H1 (cell line): Measurements from ENCODE around the gene CADM2. TPM values are rescaled to one million over a fixed set of nuclear protein-coding genes. Genes with fewer than 3 reads are reported as not detected.

ENCODE experiments used
- ASH2L ChIP-seq: fragments of 200-600, 300-600 bp; sonication (generic); IDR thresholded peaks from one replicate; pipeline ENCODE4 v1.7.1; 2017; ENCODE audit warnings: low read length
- KDM4A ChIP-seq: IDR thresholded peaks from one replicate; pipeline ENCODE4 v1.7.1; 2012; ENCODE audit warnings: low read depth, mild to moderate bottlenecking, moderate library complexity, low read length, inconsistent platforms; ENCODE audit not compliant: severe bottlenecking
- ZNF274 ChIP-seq: IDR thresholded peaks from 2 replicates; pipeline ENCODE4 v1.7.0; 2012; ENCODE audit warnings: low read length, borderline replicate concordance; ENCODE audit errors: extremely low read depth
- polyA plus RNA-seq, 7 experiments: library from polyadenylated mRNA; depleted of rRNA in 3 of 7; stranded (reverse) in 5 of 7; unstranded in 2 of 7; fragments of >200 nt in 5 of 7; fragments of 200-250 nt in 2 of 7; gene quantifications; 1 replicate in 5 of 7; 2 replicates in 1 of 7; 4 replicates in 1 of 7; pipeline versions ENCODE4 v1.2.1 to v1.2.3, GENCODE V29; 2011 to 2013; ENCODE audit warnings: missing spikeins in 2 of 7, mixed read lengths in 2 of 7
- total RNA-seq: library from RNA; stranded (reverse); fragmentation: NEBNext Ultra II Directional; extraction: Animal tissue kit (Norgen Biotek cat#: 25700); gene quantifications from 2 replicates; pipeline ENCODE4 v1.2.1, GENCODE V29; 2021

Gene CADM2
- total and polyA plus RNA-seq, 2 of the 8 experiments (the other 6 are each of a cell fraction or from before 2014, with no cell fraction given) = 14.9 to 20.9 TPM

DNA sequence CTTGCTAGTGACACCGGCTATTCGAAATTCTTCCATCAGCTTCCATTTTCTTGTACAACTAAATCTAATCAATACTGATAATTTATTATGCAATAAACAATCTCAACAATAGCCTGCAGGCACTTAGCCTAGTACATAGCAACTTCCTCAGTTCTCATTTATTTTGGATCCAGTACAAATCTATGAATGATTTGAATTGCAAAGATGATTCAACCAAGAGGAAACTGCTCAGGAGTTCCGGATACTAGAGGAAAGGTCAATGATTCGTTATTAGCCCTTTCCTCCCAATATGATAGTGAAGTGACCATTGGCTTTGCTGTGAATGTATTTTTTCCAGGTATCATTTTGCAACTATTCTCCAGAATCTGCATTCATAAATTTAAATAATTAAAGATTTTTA, 827.0 kb downstream of the CADM2 start (continued):
- TF ChIP-seq KDM4A = no peak
- TF ChIP-seq ZNF274 = no peak
- no peak for TF ChIP-seq ASH2L
